CD4-positive, alpha-beta T cell treated with Interleukin-17A for 1 hour (primary cell): ENCODE data around the gene PLEKHB2.
A peak's percentile ranks its signal among the peaks of the same experiment; 100 is the strongest.
"Not testable (repeated sequence)": the region's sequence is repeated elsewhere in the genome, so short reads cannot be mapped to it uniquely, and the experiment has no call there.

Experiments used
- DNase-seq: peaks from one replicate; pipeline ENCODE4 v3.0.0-alpha.2; 2020

Gene PLEKHB2

GRCh38 chr2:131105156-131105949 is at the start of gene PLEKHB2:
Gene PLEKHB2, plus strand, starts transcription at chr2:131105336. Its CDS starts 15,606 bp downstream, at chr2:131120942.
- peak; percentile 94 for DNase-seq

DNA sequence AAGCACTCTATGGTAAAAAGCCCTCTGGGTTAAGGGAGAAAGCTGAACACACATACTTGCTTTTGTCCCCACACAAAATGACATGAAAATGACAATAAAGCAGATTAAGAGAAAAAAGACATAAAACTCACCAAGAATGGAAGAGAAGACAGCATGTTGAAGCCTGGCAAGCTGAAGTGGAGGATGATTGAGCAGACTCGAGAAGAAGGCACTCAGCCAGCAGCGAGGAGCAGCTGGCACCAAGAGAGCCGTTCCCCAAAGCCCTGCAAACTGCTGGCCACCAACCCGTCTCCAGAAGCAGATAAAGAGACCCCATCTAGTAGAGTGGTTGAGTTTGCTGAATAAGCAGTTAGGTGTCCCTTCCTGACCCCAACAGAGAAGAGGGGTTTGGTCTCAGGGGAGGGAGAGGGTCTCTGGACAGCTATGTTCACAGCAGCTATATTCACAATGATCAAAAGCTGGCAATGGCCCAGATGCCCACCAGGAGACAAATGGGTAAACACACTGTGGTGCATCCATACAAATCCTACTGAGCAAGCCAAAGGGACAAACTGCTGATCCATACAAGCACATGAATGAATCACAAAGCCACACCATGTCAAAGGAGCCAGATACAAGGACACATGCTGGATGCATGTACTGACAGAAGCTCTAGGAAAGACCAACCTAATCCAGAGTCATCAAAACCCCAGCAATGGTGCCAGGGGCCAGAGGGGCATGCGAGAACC is 48.8 kb upstream of the PLEKHB2 start:
- no peak for DNase-seq

- DNase-seq, result no peak
Measured at GRCh38 chr2:131056932-131057287, 48.2 kb upstream of the PLEKHB2 start.

DNA sequence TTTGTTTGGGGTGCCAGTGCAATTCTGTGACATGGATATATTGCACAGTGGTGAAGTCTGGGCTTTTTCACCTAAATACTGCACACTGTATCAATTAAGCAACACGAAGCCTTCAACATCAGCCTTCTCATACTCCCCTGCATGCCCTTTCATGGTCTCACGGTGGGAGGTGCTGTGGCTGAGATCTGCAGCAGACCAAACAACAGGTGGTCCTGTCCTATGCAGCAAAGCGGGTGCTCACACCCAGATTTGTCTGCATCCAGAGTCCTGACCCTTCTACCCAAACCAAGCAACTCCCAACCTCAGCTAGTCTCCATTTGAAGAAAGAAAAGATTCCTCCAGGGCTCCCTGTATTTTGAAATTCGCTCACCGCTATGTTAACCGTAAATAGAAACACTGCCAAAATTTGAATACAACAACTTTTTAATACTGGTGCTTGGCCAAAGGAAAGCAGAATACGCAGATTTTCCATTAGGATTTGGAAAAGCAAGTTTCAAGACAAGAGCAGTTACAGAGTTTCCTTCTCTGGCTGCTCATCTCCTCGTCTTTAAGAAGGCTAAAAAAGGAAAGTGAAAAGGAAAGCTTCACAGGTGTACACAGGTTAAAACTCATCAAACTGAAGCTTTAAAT is 46.8 kb upstream of the PLEKHB2 start:
- DNase-seq, result no peak

DNA sequence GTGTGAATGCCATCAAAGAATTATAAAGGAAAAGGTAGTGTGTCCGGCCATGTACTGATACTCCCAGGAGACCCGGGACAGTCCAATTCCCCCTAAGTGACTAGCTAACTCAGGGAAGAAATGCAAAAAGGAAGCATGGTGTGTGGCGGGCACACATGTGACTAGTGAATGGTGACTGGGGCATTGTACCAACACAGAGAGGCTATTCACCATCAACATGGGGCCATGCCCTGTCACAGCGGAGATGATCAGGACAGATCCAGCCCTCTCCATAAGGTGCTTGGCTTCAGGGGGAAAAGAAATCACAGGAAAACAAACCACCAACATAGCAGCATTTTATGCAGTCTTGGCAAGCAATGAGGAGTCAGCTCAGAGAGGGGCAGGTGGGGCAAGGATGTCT is 46.2 kb upstream of the PLEKHB2 start:
- DNase-seq, result no peak

DNA sequence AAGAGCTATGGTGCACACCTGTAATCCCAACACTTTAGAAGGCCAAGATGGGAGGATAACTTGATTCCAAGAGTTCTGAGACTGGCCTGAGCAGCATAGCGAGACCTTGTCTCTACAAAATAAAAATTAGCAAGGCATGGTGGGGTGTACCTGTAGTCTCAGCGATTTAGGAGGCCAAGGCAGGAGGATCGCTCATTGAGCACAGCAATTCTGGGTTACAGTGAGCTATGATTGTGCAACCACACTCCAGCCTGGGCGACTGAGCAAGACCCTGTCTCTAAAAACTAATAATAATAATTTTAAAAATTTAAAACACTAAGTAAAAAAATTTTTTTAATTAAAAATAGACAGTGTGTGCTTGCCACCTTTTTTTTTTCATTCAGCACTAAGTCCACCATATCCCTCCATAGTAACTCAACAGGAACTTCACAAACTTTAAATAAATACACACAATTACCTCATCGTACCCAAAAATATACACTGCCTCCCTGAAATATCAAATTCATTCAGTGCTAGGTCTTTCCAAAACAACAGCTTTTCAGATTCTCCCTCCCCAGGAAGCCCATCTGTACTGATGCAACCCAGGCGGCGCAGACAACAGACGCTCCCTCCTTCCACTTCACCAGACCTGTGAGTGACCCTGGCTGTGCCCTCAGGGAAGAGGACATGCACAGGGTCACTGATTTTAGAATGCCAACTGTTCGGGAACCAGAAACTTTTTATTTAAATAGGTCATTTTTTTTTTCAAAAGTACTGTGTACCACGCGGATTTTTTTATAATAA is 41.4 kb upstream of the PLEKHB2 start:
- no peak for DNase-seq

GRCh38 chr2:131064589-131065512 is 40.3 kb upstream of the PLEKHB2 start:
- no peak for DNase-seq

DNA sequence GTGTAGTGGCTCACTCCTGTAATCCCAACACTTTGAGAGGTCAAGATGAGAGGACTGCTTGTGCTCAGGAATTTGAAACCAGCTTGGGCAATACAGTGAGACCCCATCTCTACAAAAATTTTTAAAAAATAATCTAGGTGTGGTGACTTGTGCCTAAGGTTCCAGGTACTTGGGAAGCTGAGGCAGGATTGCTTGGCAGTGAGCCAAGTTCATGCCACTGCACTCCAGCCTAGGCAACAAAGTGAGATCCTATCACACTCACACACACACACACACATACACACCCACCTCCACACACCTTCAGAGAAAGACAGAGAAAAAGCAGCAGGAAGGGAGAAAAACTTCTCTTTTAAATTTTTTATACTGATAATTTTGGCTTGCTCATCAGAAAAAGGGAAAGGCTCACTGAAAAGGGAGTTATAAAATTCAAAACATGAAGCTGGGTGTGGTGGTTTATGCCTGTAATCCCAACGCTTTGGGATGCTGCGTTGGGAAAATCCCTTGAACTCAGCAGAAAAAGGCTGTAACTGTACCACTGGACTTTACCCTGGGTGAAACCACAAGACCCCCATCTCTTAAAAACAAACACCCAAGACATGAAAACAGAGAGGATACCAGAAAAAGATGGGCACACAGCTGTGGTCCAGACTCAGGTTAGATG is 37.5 kb upstream of the PLEKHB2 start:
- DNase-seq, result no peak

- DNase-seq, result not testable (repeated sequence)
Measured at GRCh38 chr2:131068172-131068571, 37.0 kb upstream of the PLEKHB2 start.

GRCh38 chr2:131075578-131075977 is 29.6 kb upstream of the PLEKHB2 start:
- not testable (repeated sequence) for DNase-seq

GRCh38 chr2:131076707-131077106 is 28.4 kb upstream of the PLEKHB2 start:
- no peak for DNase-seq

DNA sequence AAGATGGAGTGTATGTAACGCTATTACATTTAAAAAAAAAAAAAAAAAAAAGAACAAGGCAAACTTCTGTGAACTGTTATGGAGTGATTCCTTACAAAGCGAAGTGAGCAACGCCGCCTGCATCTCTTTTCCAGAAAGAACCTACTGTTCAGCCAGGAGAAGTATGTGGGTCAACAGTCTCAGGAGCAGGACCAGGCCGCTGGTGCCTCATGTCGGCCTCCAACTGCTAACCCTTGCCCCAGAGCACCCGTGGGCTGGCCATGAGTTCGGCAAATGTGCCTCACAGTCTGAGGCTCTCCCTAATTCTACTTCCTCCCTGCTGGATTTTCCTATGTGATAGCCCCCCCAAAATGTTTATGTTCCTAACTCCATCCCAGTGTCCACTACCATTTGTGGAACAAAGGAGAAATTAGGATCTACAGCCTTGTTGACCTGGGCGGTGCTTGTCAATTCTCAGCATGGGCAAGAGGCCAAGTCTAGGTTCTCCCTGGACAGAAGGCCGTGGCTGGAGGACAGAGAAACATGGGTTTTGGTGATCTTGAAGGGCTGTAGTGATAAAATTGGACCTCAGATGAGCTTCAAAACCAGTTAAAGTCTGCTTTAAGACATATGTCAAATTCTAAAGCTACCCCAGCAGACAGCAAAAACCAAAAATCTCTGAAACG is 27.8 kb upstream of the PLEKHB2 start:
- DNase-seq, result no peak

GRCh38 chr2:131077966-131078365 is 27.2 kb upstream of the PLEKHB2 start:
- no peak for DNase-seq

DNA sequence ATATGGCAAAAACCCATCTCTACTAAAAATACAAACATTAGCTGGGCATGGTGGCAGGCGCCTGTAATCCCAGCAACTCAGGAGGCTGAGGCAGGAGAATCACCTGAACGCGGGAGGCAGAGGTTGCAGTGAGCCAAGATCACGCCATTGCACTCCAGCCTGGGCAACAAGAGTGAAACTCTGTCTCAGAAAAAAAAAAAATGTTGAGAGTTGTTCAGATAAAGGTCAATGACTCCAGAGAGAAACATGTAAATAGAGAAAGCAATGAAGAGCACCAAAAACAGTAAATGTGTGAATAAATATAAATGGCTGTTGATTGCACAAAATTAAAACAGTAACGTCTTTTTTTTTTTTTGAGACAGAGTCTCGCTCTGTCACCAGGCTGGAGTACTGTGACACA is 25.2 kb upstream of the PLEKHB2 start:
- not testable (repeated sequence) for DNase-seq

DNA sequence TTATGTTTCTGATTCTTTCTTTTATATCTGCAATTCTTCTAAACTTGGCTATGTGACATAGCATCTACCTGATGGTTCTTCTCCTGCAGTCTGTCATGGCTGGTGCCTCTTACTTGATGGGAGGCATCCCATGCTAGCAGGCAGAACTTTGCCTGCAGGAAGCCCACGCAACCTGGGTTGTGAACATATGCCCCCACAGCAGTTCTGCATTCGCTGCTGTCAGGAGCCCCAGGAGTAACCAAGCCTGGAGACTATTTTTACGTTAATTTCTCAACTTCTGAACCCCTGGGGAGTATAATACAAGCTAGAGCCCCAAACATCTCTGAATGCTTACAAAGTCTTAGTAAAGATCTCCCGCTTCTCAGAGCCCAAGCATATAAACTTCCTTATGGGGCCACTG is 23.9 kb upstream of the PLEKHB2 start:
- DNase-seq, result no peak

GRCh38 chr2:131085646-131086045 is 19.5 kb upstream of the PLEKHB2 start:
- no peak for DNase-seq

DNA sequence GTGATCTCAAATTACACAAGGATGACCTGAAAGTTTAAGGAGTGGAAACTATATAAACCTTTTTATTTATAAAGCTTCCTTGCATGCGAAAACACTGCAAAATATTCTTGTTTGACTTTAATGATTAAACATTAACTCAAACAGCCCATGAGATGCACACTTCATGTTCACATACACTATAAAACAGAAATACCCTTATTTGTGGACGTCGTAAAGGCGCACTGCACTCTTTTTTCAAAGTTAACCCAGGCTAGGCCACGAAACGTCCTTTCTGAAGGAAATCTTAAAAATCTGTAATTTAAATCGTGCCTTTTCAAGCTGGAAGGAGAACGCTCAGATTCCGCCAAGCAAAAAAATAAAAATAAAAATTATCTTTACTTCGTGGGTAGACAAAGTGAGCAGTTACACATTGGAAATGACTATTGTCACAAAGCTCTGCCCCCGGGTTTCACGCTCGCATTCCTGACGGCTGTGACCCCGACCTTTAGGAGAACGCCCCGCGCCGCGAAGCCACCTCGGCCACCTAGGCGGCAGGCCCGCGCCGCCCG is 12.6 kb upstream of the PLEKHB2 start:
- no peak for DNase-seq

- peak; percentile 89 for DNase-seq
Measured at GRCh38 chr2:131093006-131093695, 12.0 kb upstream of the PLEKHB2 start, which contains the start of gene FAM168B. Gene FAM168B, minus strand, starts transcription at chr2:131093460. Its CDS starts 10,814 bp downstream, at chr2:131082646.

- no peak for DNase-seq
Measured at GRCh38 chr2:131093696-131094462, 11.3 kb upstream of the PLEKHB2 start.
